ENCODE measurements around the gene KAZN.

Gene KAZN

DNA sequence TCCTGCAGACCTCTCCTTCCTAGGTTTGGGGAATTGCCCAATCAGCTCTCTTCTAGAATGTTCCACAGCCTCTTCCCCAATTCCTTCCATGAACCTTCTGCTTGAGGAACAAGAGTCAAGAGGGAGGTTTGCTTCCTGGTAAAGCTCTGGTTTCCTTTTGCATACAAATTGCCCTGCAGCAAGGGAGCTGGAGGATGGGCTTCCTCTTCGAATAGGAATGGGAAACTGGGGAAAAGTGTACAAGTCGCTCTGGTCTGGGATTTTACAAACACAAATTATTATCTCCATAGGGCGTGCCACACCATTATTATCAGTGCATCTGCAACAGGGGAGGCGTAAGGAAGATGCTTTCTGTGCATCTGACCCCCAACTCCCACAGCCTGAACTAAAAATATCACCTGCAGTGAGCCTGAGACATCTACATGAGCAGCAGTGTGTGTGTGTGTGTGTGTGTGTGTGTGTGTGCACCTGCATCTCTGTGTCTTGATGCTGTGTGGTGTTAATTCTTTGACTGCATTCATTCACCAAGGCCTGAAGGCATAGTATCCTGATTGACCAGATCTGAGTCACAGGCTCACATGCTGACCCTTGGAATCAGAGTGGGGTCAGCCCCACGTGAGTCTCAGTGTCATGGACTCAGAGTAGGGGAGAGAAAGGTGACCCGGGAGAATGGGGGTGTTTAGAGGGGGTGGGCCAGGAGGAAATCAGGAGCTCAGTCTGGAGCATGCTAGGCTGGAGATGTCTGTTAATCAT, 272.9 kb downstream of the KAZN start:
- DNase-seq = peak; percentile 15

DNA sequence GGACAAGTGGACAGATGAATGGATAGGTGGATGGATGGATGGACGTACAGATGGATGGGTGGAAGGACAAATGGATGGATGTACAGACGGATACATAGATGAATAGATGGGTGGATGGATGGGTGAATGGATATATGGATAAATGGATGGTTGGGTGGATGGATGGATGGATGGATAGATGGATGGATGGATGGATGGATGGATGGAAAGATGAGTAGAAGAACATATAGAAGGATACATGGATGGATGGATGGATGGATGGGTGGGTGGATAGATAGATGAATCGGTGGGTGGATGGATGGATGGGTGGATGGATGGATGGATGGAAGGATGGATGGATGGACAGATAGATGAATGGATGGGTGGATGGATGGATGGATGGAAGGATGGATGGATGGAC, 274.3 kb downstream of the KAZN start:
- no peak for DNase-seq

DNA sequence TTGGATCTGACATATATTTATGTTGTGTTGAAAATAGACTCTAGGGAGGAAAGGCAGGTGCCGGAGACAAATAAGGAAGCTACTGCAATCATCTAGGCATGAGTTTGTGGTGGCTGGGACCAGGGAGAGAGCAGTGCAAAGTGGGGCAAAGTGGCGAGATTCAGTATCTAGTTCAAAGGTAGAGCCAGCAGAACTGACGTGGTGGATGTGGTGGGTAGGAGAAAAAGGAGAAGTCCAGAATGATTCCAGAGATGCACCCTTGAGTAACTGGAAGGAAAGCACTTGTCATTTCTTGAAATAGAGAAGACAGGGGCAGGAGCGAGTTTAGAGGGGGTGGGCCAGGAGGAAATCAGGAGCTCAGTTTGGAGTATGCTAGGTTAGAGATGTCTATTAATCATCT, 275.2 kb downstream of the KAZN start:
- DNase-seq = no peak

DNA sequence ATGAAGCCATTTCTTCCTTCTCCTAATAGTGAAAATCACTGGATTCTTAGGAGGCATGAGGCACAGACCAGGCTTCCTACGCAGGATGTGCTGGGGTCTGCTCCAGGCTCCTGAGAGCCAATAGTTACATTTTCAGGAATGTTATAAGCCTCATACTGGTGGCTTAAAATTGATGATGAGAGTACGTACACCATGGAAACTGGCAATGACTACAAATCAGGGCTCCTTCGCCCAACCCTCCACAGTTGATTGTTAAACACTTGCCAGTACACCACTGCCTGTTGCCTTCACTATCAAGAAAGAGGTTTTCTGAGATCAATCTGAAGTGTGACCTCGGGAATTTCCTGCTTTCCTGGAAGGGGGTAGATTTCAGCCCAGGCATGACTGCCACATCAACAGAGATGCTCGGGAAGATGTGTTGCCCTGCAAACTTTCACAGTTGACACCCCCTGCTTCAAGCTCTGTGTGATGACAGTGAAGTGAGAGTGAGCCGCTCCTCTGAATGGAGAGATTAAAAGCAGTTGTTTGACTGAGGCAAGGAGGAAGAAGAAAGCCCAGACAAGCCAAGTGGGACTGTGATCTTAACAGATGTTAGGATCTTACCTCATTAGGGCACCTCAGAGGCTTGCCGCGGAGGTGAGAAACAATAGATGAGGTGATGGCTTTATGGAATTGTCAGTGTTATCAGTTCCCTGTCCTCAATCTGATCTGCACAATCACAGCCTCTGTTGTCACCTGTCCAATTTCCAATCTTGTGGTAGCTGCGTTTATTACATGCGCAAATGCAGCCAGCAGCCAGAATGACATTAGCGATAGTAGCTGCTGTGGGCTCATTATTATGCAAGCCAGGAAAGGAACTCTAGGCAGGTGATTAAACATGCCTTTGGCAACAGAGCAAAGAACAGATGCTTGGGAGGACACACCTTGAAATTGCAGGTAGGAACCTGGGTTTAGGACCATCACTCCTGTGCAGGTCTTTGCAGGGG, 277.3 kb downstream of the KAZN start:
- peak; percentile 51 for DNase-seq

DNA sequence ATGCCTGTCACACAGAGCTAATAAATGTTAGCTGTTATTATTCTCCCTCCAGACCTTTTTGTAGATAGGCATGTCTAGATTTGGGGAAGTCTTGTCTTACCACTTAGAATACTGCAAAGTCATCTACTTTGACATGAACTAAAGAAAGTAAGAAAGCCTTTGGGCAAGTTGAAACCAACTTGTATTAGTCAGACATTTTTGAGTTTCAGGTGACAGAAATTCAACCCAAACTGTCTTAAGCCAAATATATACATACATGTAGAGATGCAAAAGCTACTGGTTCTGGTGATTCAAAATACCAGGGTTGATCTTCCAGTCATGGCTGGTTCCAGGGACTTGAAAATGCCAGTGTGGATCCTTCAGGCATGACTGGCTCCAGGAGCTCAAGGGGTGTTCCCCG, 278.3 kb downstream of the KAZN start:
- no peak for DNase-seq

DNA sequence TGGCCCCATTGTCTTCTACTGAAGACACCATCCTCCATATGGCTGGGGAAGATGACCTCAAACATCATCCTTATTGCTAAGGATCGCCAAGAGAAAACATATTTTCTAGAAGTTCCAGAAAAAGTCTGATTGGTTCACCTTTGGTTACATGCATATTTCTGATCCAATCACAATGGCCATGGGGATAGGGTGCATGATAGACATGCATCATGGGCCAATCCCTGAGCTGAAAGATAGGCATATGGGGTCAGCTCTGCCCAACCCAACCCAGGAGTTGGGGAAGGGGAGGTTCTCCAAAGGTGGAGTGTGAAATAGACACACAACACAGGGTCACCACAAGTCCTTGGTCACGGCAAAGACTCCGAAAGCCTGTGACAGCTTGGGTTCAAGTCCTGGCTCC, 278.7 kb downstream of the KAZN start:
- DNase-seq = no peak

DNA sequence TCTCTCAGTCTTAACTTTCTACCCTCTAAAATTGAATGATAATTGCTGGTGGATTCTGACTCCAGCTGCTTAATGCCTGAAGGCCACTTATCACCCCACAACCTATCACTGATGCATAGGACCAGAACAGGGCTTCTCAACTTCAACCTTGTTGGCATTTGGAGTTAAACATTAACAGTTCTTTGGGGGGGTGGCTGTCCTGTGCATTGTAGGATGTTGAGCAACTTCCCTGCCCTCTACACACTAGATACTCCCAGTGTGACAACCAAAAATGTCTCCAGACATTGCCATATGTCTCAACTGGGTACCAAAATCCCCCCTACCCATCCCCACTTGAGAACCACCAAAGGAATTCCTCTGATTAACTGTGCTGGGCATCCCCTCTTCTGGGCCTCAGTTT, 279.6 kb downstream of the KAZN start:
- no peak for DNase-seq

DNA sequence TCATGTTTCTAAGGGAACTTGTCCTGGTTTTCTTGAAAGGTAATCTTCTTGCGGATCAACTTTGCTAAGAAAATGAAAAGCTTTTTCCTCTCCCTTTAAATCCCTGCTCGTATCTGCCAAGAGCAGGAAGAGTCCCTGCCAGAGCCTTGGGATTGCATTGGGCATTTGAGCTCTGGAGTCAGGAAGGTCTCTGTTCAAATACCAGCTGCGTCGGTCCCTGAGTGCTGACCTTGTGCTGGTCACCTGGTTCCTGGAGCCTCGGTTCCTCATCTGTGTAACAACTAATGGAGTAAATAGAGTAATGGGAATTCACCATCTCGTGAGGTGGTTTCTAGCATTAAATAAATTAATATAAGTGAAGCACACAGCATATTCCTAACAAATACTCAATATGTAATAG, 280.5 kb downstream of the KAZN start:
- no peak for DNase-seq

DNA sequence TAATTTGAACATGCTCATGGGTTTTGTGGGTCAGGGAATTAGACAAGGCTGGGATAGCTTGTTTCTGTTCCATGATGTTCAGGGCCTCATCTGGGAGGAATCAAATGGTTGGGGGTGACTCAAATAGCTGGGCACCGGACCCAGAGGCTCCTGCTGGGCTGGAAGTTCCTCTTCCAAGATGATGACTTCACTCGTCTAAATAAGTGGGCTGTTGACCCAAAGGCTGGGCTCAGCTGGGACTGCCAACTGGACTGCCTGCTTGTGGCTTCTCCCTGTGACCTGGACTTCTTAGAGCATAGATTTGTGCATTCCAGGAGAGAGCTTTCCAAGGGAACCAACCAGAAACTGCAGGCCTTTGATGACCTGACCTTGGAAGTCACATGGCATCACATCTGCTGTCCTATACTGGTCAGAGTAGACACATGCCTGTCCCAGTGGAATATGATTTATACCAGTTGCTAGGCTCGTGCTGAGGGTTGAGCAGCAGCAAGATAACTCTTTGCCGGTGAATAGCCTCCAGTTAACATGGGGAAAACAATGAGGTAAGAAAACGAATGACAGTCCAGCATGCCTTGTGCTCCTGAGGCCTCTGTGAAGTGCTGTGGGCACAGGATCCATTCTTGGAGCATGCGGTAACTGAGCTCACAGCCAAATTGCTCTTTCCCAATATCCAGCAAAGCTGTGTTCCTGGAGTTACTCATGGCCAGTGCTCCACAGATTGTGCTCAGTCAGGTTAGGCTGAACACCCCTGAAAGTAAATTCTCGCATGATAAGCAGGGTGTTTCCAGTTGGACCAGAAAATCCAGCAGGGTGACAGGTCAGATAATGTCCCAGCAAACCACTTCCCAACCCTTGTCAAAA, 282.2 kb downstream of the KAZN start:
- DNase-seq = no peak

DNA sequence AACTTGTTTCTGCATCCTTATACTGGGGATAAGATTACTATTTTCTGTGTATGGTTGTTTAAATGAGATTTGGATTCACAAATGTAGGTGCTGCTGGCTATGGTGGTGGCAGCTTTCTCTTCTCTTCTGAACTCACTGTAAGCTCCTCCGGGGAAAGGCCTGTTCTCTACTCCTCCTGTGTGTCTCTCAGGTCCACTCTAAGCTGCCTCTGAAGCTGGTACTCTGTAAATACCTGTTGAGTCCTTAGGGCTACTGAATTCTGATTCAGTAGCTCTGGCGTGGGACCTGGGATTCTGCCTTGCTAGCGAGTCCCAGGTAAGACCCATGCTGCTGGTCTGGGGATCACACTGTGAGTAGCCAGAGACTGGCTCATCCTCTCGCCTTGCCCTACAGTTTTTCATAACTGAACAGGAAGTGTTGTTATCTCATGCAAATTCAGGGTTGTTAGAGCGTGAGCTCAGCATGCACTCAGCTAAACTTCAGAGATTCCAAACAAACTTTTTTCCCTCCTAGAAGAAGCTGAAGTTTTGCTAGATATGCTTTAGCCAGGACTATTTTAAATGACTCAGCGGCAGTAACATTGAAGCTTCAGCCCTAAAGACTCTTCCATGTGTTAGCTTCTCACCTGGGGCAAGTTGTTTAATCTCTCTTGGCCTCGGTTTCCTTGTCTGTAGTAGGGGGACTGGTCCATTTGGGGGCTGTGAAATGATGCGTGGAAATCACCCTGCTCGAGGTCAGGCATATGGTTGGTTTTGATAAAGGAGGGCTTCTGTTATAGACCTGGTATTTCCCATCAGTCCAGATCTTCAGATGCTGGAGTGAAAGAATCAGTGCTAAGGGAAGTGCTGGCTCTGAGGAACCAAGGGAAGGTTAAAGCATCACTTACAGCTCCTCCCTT, 283.5 kb downstream of the KAZN start:
- DNase-seq = peak; percentile 49

DNA sequence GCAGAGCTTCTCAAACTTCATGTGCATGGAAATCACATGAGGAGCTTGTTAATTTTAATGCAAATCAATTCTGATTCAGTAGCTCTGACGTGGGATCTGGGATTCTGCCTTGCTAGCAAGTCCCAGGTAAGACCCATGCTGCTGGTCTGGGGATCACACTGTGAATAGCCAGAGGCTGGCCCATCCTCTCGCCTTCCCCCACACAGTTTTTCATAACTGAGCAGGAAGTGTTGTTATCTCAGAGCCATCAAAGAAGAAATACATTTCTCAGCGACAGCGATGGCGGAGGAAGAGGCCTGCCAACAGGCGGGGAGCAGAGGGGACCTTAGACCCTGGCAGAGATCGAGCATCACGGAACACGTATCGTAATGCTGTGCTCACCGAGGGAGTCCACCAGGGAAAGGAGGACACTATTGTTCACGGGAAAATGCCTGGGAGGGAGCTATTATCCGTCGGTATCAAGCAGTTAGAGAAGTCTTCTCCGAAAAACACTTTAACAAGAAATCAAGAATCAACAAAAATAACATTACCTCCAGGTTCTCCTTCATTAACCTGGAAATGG, 286.2 kb downstream of the KAZN start:
- DNase-seq = peak; percentile 18

DNA sequence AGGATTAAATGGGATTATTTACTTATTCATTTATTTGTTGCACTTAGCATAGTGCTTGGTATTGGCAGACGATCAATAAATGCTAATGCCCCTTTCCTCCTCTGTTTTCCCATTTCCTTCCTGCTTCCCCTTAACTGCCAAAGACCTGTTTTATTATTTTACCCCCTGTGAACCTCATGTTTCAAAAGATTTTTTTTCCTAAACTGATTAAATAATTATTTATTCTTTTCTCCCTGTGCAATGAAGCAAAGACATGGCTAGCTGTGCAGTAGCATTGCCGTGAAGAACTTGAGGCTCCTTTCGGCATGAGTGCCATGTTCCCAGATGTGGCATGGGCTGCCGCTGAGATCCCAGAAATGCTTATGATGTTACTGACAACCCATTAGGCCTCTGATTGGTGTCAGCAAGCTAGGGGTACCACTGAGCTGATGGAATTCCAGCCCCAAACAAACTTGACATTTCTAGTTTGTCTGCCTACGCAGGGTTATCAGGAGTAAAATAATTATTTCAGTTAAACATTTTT, 288.6 kb downstream of the KAZN start:
- DNase-seq = no peak

DNA sequence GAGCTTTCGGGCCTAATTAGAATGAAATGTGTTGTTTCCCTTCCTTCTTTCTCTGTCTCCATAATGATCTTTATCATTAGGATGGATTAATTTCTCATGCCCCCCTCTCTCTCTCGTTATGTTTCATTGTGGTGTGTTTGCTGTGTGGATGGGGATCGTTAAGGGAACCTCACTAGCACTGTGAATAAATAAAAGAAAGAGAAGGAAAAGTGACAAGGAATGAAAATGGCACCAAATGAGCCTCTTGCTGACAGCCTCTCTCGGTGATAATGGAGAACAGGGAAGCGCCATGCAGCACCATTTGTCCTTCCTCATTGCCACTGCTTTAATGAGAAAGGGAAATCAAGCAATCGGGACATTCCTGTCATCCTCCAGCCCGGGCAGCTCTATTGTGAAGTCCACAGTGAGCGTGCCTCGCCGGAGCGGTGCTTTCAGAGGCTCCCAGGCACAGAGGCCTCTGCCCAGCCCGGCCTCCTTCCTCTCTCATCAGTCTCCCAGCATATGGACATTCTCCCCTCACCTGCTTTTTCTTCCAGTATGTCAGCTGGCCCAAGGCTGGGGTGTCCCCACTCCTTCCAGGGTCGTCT, 289.4 kb downstream of the KAZN start:
- DNase-seq = no peak

DNA sequence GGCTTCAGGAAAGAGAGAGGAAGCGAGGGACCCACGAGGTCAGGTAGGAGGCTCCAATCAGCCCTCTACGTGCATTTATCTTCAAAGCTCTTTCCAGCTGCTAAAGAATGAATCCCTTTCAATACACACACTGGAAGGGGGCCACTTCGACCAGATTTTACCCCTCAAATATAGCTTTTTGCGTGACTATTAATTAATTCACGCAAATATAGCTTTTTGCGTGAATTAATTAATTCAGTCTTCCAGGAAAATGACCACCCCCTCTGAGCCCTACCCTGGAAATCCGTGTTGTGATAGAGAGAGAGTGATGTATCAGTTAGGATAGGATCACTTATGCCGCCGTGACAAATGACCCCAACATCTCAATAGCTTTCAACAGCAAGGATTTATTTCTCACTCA, 289.9 kb downstream of the KAZN start:
- DNase-seq = no peak

DNA sequence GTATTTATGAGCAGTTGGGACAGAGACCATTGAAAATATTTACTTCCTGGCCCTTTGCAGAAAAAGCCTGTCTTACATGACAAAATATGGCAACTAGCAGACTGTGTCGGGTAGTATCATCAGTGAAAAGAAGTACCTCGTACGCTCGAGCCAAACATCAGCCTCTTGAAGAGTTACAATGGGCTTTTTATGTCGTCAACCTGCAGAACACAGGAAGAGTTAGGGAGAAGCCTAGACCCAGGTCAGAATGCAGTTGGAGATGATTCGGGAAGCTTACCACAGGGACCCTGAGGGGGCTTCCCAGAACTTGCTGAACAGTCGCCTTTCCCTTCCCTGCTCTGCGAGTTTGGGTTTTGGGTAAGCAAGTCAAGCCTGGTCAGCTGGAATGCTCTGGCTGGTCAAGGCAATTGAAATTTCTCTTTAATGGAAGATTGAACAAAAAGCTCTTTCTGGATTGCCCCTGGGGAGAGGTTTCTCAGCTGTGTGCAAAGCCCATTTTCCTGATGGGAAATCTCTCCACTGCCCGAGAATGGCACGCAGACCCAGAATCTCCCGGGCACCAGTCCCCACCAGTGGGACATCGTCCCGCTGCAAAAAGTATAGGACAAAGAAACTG, 291.4 kb downstream of the KAZN start:
- no peak for DNase-seq

DNA sequence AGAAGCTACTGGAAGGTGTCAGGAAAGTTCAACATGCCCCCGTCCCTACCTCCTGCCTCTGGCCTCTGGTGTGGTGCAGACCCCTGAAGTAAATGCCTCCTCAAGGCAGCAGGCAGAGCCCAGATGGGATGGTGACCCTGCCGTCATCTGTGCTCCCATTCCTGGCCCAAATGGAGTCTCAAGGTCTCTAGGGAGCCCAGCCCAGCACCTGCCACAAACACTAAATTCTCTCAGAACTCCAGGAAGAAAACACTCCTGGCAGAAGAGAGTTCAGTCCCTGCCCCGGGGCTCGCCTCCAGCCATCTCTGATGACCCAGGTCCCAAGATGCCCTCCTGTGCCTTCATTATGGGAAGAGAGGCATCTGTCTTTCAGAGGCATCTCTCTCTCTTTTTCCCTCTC, 293.5 kb downstream of the KAZN start:
- no peak for DNase-seq

DNA sequence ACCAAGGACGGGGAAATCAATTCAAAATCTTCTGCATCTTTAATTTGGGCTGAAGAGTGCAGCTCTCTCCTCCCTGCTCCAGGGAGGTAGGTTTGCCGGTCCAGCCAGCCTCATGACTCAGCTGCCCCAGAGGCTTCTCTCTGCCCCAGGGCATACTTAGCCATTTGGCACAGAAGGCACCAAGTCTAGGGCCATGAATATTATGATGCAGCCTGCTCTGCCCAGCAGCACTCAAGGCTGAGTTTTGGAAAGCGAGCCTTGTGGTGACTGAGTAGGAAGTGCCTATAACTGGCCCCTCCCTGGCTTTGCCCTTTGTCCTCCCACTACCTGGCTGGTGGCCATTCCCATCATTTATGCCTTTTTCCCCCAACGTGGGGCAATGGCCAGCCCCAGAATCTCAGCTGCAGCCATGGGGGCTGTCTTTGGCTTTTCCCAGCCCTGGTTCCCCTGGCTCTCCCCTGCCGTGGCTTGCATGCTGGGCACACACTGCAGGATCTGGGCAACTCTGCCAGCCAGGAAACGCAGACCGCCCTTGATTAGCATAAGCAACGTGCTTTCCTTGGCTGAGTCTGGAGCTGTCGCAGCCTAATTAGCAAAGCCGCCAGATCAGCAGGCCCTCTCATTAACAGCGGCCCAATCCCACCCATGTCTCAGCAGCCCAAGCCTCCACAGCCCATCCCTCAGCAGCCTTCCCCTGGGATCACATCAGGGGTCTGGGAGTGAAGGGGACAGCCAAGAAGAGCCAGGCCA, 296.5 kb downstream of the KAZN start:
- peak; percentile 6 for DNase-seq

DNA sequence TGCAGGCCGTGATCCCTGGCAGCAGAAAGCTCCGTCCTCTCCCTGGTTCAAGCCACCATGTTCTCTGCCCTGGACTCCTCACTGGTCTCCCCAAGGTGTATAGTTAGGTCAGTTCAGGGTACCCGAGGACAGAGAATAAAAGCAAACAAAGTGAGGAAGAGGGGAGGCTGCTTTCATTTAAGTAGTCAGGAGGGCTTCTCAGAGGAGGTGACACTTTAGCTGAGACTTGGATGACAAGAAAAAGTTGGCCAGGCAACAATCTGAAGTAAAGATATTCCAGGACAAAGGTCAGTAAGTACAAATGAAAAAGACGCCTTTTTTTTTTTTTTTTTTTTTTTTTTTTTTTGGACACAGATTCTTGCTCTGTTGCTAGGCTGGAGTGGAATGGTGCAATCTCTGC, 297.2 kb downstream of the KAZN start:
- DNase-seq = no peak

DNA sequence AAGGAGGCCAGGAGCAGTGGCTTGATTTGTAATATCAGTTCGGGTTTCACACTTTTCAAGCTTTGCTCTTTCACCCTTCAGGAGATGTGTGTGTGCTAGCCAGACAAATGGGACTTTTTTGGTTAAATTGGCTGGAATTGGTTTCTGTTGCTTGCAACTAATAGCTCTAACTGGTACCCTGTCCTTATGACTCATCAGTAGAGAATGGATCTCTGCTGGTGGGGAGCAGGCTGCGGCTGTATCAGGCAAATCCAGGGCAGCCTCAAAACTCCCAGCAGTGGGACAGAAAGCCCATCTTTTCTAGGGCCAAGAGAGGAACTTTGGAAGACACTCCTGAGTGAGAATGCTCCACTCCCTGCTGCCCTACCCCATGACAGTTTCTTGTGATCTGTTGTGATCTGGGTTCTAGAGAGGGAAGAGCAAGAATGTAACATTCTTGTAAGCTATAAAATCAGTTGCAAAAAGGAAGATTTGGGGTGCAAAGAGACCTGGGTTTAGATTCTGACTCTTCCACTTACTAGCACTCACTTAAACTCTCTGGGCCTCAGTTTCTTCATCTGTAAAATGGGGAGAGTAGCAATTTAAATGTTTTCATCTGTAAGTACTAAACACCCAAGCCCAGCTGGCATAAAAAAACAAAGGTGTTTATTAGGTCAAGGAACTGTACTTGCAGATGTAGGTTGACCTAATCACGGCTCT, 298.0 kb downstream of the KAZN start:
- no peak for DNase-seq

All from NCI-H526 treated with DMSO at 0.1 percent for 48 hours (cell line).